Parietal lobe (tissue), 2 donors: ENCODE measurements around the gene ZNF563. TPM values are rescaled to one million over a fixed set of nuclear protein-coding genes. Genes with fewer than 3 reads are reported as not detected.

Experiments used
- small RNA-seq: library from RNA; depleted of rRNA; stranded (forward); fragments of <200 nt; gene quantifications from one replicate; pipeline ENCODE3, GENCODE V24; 2014; ENCODE audit warnings: low replicate concordance
- total RNA-seq: library from RNA; depleted of rRNA; stranded (reverse); fragments of >200 nt; gene quantifications from one replicate; pipeline ENCODE4 v1.2.3, GENCODE V29; 2014

Gene ZNF563
- 2.5 TPM for total RNA-seq

DNA sequence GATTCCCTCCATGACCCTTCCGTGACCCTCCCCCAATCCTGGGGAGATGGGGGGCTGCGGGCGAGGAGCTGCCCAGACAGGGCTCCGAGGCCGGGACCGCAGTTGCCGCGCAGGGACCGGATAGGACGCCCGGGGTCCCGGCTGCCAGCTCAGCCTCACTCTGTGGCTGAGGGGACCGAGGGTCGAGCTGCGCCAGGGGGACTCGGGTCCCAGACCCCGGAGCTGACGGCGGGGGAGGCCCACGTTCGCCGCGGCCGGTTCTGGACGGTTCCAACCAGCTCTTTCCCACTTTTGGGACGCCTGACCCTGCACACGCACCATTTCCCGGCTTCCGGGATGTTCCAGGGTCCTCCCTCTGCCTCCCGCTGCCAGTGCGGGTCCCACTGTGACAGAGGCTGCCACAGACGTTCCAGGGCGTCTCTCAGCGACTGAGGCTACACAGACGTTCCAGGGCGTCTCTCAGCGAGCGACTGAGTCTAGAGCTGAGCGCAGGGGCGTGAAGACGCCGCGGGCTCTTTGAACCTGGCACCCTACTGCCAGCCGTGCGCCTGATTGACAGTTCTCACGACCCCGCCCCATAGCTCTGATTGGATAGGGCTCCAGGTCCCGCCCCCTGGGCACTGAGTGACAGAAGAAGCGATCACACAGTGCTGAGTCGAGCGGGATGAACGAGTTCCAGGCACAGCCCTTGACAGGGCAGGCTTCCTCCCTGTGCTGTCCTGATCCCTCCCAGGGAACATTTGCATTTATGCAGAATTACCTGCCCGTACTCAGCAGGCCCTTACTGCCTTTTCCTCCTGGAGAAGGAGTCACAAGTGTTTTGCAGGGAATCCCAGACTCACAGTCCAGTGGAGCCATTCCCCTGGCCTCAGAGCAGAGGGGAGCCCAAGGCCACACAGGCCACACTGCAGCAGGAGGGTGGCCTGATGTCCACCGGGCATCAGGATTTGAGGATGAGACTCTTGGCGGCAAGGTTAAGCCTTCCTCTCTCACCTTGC is at the start of gene ZNF563:
TSS of gene ZNF563 (minus strand) at position 472 of the 998 bp plus-strand sequence. CDS start at position 321, 151 bp downstream.

DNA sequence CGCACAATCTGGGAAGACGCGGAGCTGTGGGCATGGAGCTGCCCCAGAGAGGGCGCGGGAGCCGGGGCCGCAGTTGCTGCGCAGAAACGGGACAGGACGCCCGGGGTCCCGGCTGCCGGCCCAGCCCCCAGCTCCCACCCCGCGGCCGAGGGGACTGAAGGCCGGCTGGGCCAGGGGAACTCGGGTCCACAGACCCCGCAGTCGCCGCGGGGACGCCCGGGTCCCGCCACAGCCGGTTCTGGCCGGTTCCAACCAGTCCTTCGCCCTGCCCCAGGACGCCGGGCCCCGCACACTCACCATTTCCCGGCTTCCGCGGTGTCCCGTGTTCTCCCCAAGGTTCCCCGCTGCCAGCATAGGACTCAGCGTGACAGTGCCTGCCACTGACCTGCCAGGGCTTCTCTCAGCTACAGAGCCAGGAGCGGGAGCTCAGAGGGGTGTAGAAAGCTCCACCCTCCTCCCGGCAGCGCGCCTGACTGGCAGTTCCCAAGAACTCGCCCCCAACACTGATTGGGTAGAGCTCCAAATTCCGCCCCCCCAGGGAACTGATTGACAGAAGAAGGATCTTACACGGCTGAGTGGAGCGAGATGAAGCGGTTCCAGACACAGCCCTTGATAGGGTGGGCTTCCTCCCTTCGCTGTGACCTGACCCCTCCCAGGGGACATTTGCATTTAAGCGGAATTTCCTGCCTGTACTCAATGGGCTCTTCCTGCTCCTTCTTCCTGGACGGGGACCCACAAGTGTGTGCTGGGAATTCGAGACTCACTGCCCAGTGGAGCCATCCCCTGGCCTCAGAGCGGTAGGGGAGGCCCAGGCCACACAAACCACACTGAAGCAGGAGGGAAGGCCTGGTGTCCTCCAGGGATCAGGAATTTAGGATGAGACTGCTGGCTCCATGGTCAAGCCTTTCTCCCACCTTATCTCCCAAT is 32.1 kb upstream of the ZNF563 start, which contains the start of gene ZNF442:
TSS of gene ZNF442 (minus strand) at position 448 of the 927 bp plus-strand sequence. CDS start 2,052 bp downstream, outside the sequence.

DNA sequence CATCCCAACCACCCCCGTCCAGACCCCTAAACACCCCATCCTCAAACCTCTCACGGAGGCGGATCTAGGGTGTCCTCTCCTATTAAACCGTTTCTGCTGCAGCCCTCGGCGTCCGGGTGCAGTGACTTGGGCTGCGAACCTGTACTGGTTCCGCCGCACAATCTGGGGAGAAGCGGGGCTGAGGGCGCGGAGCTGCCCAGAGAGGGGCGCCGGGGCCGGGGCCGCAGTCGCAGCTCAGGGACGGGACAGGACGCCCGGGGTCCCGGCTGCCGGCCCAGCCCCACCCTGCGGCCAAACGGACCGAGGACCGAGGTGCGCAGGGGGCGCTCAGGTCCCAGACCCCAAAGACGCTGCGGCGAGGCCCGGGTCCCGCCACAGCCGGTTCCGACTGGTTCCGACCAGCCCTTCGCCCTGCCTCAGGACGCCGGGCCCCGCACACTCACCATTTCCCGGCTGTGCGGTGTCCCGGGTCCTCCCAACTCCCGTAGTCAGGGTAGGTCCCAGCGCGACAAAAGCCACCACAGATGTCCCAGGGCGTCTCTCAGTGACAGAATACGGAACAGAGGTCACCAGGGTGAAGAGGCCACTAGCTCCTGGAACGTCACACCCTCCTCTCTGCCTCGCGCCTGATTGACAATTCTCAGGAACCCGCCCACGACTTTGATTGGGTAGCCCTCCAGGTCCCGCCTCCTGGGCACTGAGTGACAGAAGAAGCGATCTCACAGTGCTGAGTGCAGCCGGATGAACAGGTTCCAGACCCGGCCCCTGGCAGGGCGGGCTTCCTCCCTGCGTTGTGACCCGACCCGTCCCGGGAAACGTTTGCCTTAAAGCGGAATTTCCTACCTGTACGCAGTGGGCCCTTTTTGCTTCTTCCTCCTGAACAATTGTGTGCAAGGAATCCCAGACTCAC is 38.9 kb downstream of the ZNF563 start, which contains the start of gene ZNF44:
TSS of gene ZNF44 (minus strand) at position 635 of the 910 bp plus-strand sequence. CDS start at position 446, 189 bp downstream.

Small RNA genes within 50 kb of the gene (small RNA-seq; reads per million reads assigned to genes)
- gene RPS29P23, result not detected

Other genes starting within 250 kb of the ZNF563 start
- gene ZNF20, start 193.3 kb downstream of the ZNF563 start, total RNA-seq, result 10.0 TPM
- gene ZNF625, start 176.9 kb downstream of the ZNF563 start, total RNA-seq, result 26.6 TPM
- 26.3 TPM for gene ZNF136, start 170.5 kb downstream of the ZNF563 start, total RNA-seq
- 25.4 TPM for gene ZNF44, start 38.8 kb downstream of the ZNF563 start, total RNA-seq
- gene ZNF442, start 32.0 kb upstream of the ZNF563 start, total RNA-seq, result 6.6 TPM
- 8.5 TPM for gene ZNF799, start 67.6 kb upstream of the ZNF563 start, total RNA-seq
- 25.0 TPM for gene ZNF443, start 107.4 kb upstream of the ZNF563 start, total RNA-seq
- 32.6 TPM for gene ZNF709, start 151.2 kb upstream of the ZNF563 start, total RNA-seq
- gene ZNF564, start 217.8 kb upstream of the ZNF563 start, total RNA-seq, result 36.9 TPM